SK-N-SH (cell line): ENCODE data around the gene MAPK10. TPM values are rescaled to one million over a fixed set of nuclear protein-coding genes. Genes with fewer than 3 reads are reported as not detected.

Experiments
- CTCF ChIA-PET: fragments of 300-600, 350-600 bp; formaldehyde crosslinking; extraction: SDS; loops from one replicate; lab custom pipeline; 2021; lab: Yijun Ruan, JAX
- POLR2A ChIA-PET: fragments of 350-600 bp; sonication (Branson Sonifier 250); formaldehyde crosslinking; extraction: SDS; loops from one replicate; lab custom pipeline; 2020; ENCODE audit warnings: antibody characterized with exemption, inconsistent platforms; lab: Yijun Ruan, JAX
- DNase-seq: peaks from one replicate; pipeline ENCODE4 v3.0.0; 2012
- H2AFZ ChIP-seq: fragments of 200-600 bp; sonication (generic); 2 replicates; pipeline ENCODE4 v1.8.1; 2016; ENCODE audit warnings: antibody characterized with exemption, mild to moderate bottlenecking, low read depth
- H3F3A ChIP-seq: fragments of 200-600 bp; sonication (generic); replicated peaks from 2 replicates; pipeline ENCODE3; 2016; ENCODE audit warnings: antibody characterized with exemption, mild to moderate bottlenecking; ENCODE audit not compliant: insufficient read depth
- H3K27ac ChIP-seq, 2 experiments: fragments of 200-500 bp in 1 of 2; fragments of 200-600 bp in 1 of 2; sonication (Bioruptor generic) in 1 of 2; sonication (generic), shearing (Covaris generic) in 1 of 2; 2 replicates each; pipeline versions ENCODE4 v1.5.1 to v1.6.1; 2014 to 2016; ENCODE audit warnings: low read depth in 2 of 2, inconsistent platforms in 1 of 2, low read length in 1 of 2, mild to moderate bottlenecking in 1 of 2, mixed read lengths in 1 of 2
- H3K27me3 ChIP-seq: fragments of 200-600 bp; sonication (generic), shearing (Covaris generic); 2 replicates; pipeline ENCODE4 v1.6.1; 2016; ENCODE audit warnings: mixed run types; ENCODE audit not compliant: insufficient read depth
- H3K36me3 ChIP-seq, 2 experiments: fragments of 200-500 bp in 1 of 2; fragments of 200-600 bp in 1 of 2; sonication (Bioruptor generic) in 1 of 2; sonication (generic) in 1 of 2; replicated peaks in 1 of 2; 2 replicates each; pipeline versions ENCODE3 to v1.5.1; 2014 to 2016; ENCODE audit warnings: low read length in 1 of 2, mild to moderate bottlenecking in 1 of 2; ENCODE audit not compliant: insufficient read depth in 2 of 2, control insufficient read depth in 1 of 2
- H3K4me1 ChIP-seq, 2 experiments: fragments of 200-500 bp in 1 of 2; fragments of 200-600 bp in 1 of 2; sonication (Bioruptor generic) in 1 of 2; sonication (generic), shearing (Covaris generic) in 1 of 2; 2 replicates each; pipeline versions ENCODE4 v1.5.1 to v1.6.1; 2014 to 2016; ENCODE audit warnings: low read depth in 1 of 2, low read length in 1 of 2, mixed run types in 1 of 2; ENCODE audit not compliant: insufficient read depth in 2 of 2, control insufficient read depth in 1 of 2
- H3K4me2 ChIP-seq: fragments of 200-600 bp; sonication (generic), shearing (Covaris generic); 2 replicates; pipeline ENCODE4 v1.6.1; 2017; ENCODE audit warnings: mixed run types
- H3K4me3 ChIP-seq, 2 experiments: fragments of 200-500 bp in 1 of 2; fragments of 200-600 bp in 1 of 2; sonication (Bioruptor generic) in 1 of 2; sonication (generic), shearing (Covaris generic) in 1 of 2; 2 replicates each; pipeline versions ENCODE4 v1.5.1 to v1.8.1; 2014 to 2016; ENCODE audit warnings: low read depth in 2 of 2, inconsistent platforms in 1 of 2, low read length in 1 of 2, mild to moderate bottlenecking in 1 of 2, mixed read lengths in 1 of 2, moderate library complexity in 1 of 2
- H3K79me2 ChIP-seq: fragments of 200-600 bp; sonication (generic); 2 replicates; pipeline ENCODE4 v1.8.1; 2017; ENCODE audit warnings: mild to moderate bottlenecking; ENCODE audit not compliant: insufficient read depth
- H3K9ac ChIP-seq: fragments of 200-600 bp; sonication (generic); 2 replicates; pipeline ENCODE4 v1.6.1; 2017; ENCODE audit warnings: mixed run types
- H3K9me2 ChIP-seq: fragments of 200-600 bp; sonication (generic); 2 replicates; pipeline ENCODE4 v1.6.1; 2017; ENCODE audit warnings: mixed run types
- H3K9me3 ChIP-seq: fragments of 200-600 bp; sonication (generic); 2 replicates; pipeline ENCODE4 v1.6.1; 2017; ENCODE audit warnings: mixed run types, mild to moderate bottlenecking, moderate library complexity
- H4K20me1 ChIP-seq: fragments of 200-600 bp; sonication (generic); 2 replicates; pipeline ENCODE4 v1.6.1; 2017; ENCODE audit warnings: mild to moderate bottlenecking, mixed run types; ENCODE audit not compliant: insufficient read depth
- ELF1 ChIP-seq: IDR thresholded peaks from 2 replicates; pipeline ENCODE4 v1.4.0; 2012
- FOXJ3 ChIP-seq: sonication (generic); formaldehyde crosslinking; IDR thresholded peaks from 2 replicates; pipeline ENCODE4 v1.5.1; 2020; ENCODE audit warnings: mild to moderate bottlenecking, missing genetic modification reagents
- FOXM1 ChIP-seq: IDR thresholded peaks from 2 replicates; pipeline ENCODE4 v1.4.0; 2012; ENCODE audit warnings: low read depth, mild to moderate bottlenecking
- GABPA ChIP-seq: IDR thresholded peaks from 2 replicates; pipeline ENCODE4 v1.4.0; 2012; ENCODE audit warnings: low read depth, mild to moderate bottlenecking
- GATA2 ChIP-seq: sonication (generic); formaldehyde crosslinking; IDR thresholded peaks from 2 replicates; pipeline ENCODE4 v1.5.0; 2020; ENCODE audit warnings: mild to moderate bottlenecking, missing genetic modification reagents
- JUND ChIP-seq: IDR thresholded peaks from 2 replicates; pipeline ENCODE4 v1.4.0; 2012
- MXI1 ChIP-seq: IDR thresholded peaks from 2 replicates; pipeline ENCODE4 v1.6.1; 2012; ENCODE audit warnings: mild to moderate bottlenecking, low read depth, low read length, improper control_type of control experiment
- NFIC ChIP-seq: IDR thresholded peaks from 2 replicates; pipeline ENCODE4 v1.4.0; 2012; ENCODE audit warnings: borderline replicate concordance
- NRF1 ChIP-seq: IDR thresholded peaks from 2 replicates; pipeline ENCODE4 v1.6.1; 2012; ENCODE audit warnings: low read depth, mild to moderate bottlenecking, low read length
- POLR2AphosphoS5 ChIP-seq: IDR thresholded peaks from 2 replicates; pipeline ENCODE4 v1.6.1; 2012; ENCODE audit warnings: low read depth, low read length
- RAD21 ChIP-seq: IDR thresholded peaks from 2 replicates; pipeline ENCODE4 v1.6.1; 2012; ENCODE audit warnings: mild to moderate bottlenecking, low read length
- RFX5 ChIP-seq: IDR thresholded peaks from 2 replicates; pipeline ENCODE4 v1.6.1; 2012; ENCODE audit warnings: mild to moderate bottlenecking, improper control_type of control experiment, low read length
- RXRA ChIP-seq: IDR thresholded peaks from 2 replicates; pipeline ENCODE4 v1.4.0; 2012; ENCODE audit warnings: low read depth, mild to moderate bottlenecking, borderline replicate concordance
- SMC3 ChIP-seq: IDR thresholded peaks from 2 replicates; pipeline ENCODE4 v1.6.1; 2012; ENCODE audit warnings: low read depth, low read length, improper control_type of control experiment
- TCF12 ChIP-seq: IDR thresholded peaks from 2 replicates; pipeline ENCODE4 v1.4.0; 2012
- TEAD4 ChIP-seq: IDR thresholded peaks from 2 replicates; pipeline ENCODE4 v1.4.0; 2012; ENCODE audit warnings: mild to moderate bottlenecking, borderline replicate concordance; ENCODE audit not compliant: insufficient read depth
- YY1 ChIP-seq: IDR thresholded peaks from 2 replicates; pipeline ENCODE4 v1.4.0; 2012; ENCODE audit warnings: low read depth, mild to moderate bottlenecking
- WGBS: methylation state at CpG from one replicate; pipeline ENCODE4 v1.1.6; 2017; ENCODE audit warnings: low lambda C conversion rate; 5-methylcytosine and 5-hydroxymethylcytosine counted together
- polyA plus RNA-seq, 3 experiments: library from polyadenylated mRNA; depleted of rRNA; stranded (reverse); fragments of >200 nt; gene quantifications; 2 replicates each; pipeline ENCODE4 v1.2.3, GENCODE V29; 2012
- TF ChIP-seq, protein P1 (sequence below): IDR thresholded peaks from 2 replicates; pipeline ENCODE4 v1.4.0; 2012; ENCODE audit warnings: low read depth, borderline replicate concordance
- TF ChIP-seq, protein P2 (sequence below): fragments of 200-600 bp; sonication (generic); IDR thresholded peaks from 2 replicates; pipeline ENCODE4 v1.6.1; 2017; ENCODE audit warnings: antibody characterized with exemption, mild to moderate bottlenecking, moderate library complexity
- TF ChIP-seq, protein P3 (sequence below): IDR thresholded peaks from 2 replicates; pipeline ENCODE4 v1.4.0; 2012; ENCODE audit warnings: low read depth, borderline replicate concordance

The MAPK10 gene
- polyA plus RNA-seq, 1 of the 3 experiments (the other 2 are of a cell fraction), result 8.1 TPM

DNA sequence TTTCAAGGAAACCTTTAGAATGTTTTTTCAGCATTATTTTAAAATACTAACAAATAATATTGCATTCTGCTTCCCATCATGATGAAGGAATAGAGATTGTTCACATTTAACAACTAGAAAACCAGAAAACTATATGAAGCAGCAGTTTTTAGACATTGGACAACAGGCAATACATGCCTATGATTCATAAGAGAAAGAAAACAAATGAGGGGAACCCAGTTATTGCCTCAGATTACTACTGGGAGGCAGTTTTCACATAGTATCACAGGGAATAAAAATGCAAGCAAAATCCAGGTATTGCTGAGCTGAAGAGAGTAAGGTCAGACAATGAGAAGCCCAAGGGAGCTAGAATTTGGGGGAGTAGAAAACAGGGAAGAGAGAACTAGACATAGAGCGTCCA, 373.6 kb downstream of the MAPK10 start (continued):
- TF ChIP-seq FOXM1 (no peak), FOXJ3 (CRISPR knock-in tag) (no peak), RXRA (no peak), NFIC (no peak), TEAD4 (no peak)
- TF ChIP-seq, all 33 proteins: peak for 0

DNA sequence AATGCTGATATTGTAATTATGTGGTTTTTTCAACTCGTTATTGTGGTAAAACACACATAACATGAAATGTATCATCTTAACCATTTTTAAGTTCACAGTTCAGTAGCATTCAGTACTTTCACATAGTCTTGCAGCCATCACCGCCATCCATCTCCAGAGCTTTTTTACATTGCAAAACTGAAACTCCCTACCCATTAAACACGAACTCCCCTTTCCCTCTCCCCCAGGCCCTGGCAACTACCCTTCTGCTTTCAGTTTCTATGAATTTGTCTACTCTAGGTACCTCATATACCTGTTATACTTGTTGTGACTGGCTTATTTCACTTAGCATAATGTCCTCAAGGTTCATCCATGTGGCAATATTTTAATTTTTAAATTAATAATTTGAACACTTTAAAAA, 380.6 kb downstream of the MAPK10 start:
- TF ChIP-seq RAD21, result no peak
- TF ChIP-seq NRF1, result no peak
- no peak for TF ChIP-seq TCF12
- TF ChIP-seq, protein P1, sequence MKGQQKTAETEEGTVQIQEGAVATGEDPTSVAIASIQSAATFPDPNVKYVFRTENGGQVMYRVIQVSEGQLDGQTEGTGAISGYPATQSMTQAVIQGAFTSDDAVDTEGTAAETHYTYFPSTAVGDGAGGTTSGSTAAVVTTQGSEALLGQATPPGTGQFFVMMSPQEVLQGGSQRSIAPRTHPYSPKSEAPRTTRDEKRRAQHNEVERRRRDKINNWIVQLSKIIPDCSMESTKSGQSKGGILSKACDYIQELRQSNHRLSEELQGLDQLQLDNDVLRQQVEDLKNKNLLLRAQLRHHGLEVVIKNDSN, result no peak
- no peak for TF ChIP-seq GATA2 (CRISPR knock-in tag)
- TF ChIP-seq SMC3, result no peak
- TF ChIP-seq MXI1, result no peak
- no peak for TF ChIP-seq RFX5
- TF ChIP-seq NFIC, result no peak
- TF ChIP-seq RXRA, result no peak
- no peak for TF ChIP-seq ELF1
- TF ChIP-seq, protein P2, sequence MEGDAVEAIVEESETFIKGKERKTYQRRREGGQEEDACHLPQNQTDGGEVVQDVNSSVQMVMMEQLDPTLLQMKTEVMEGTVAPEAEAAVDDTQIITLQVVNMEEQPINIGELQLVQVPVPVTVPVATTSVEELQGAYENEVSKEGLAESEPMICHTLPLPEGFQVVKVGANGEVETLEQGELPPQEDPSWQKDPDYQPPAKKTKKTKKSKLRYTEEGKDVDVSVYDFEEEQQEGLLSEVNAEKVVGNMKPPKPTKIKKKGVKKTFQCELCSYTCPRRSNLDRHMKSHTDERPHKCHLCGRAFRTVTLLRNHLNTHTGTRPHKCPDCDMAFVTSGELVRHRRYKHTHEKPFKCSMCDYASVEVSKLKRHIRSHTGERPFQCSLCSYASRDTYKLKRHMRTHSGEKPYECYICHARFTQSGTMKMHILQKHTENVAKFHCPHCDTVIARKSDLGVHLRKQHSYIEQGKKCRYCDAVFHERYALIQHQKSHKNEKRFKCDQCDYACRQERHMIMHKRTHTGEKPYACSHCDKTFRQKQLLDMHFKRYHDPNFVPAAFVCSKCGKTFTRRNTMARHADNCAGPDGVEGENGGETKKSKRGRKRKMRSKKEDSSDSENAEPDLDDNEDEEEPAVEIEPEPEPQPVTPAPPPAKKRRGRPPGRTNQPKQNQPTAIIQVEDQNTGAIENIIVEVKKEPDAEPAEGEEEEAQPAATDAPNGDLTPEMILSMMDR, result no peak
- Histone ChIP-seq H3K4me3 (no peak overlapping the region), H3K27ac (no peak overlapping the region), H2AFZ (no peak overlapping the region), H3F3A (no peaks in the 10 kb centered on the region), H4K20me1 (no peaks in the 10 kb centered on the region), H3K9me2 (no peaks in the 10 kb centered on the region), H3K4me1 (no peaks in the 10 kb centered on the region), H3K9me3 (no peaks in the 10 kb centered on the region; the same call in 1 of the 2 replicates), H3K27me3 (no peaks in the 10 kb centered on the region), H3K4me2 (no peak overlapping the region), H3K36me3 (peaks cover 0 to 3% of the 10 kb centered on the region in 2 experiments), H3K79me2 (no peaks in the 10 kb centered on the region), H3K9ac (no peak overlapping the region)
- POLR2A ChIA-PET, result no interaction called here
- WGBS, result 56% methylated on average over 3 of the region's 3 CpGs
- DNase-seq, result no peak
- CTCF ChIA-PET, result interaction anchor here (1.1 to 2.7 kb wide), 2 partner anchors 10 to 182 kb away, joined by 5 to 19 read pairs; no protein-coding TSS in a partner anchor

DNA sequence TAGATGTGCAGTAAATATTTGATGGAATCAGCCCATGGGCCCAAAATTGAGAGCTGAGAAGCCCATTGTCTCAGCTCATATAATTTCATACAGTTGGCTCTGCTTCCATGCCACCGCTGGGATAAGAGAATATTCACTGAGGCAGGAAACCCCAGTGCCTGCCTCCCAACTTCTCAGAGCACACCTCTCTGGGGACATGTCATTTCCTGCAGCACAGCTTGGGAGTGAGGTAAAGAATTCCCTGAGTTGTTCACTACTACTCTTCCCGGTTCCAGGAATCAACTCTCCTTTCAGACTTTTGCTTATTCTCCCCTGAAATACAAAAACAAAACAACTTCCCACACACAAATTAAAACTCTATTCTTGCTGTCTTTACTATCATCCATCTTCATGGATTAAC, 389.3 kb downstream of the MAPK10 start:
- Histone ChIP-seq H3K27ac (no peak overlapping the region), H3K4me3 (no peak overlapping the region), H2AFZ (no peak overlapping the region), H3K9me2 (no peaks in the 10 kb centered on the region), H3K27me3 (no peaks in the 10 kb centered on the region), H3K4me2 (no peak overlapping the region), H3K79me2 (no peaks in the 10 kb centered on the region), H3K36me3 (no peaks in the 10 kb centered on the region), H3K9me3 (no peaks in the 10 kb centered on the region; the same call in 1 of the 2 replicates), H3K4me1 (peaks cover 0 to 3% of the 10 kb centered on the region in 2 experiments; a peak in 1 of 4 replicates), H3K9ac (no peak overlapping the region), H4K20me1 (no peaks in the 10 kb centered on the region), H3F3A (no peaks in the 10 kb centered on the region)
- TF ChIP-seq JUND (no peak), SMC3 (no peak), TCF12 (no peak), RFX5 (no peak), TEAD4 (no peak), GATA2 (CRISPR knock-in tag) (no peak), YY1 (no peak), GABPA (no peak), POLR2AphosphoS5 (no peak)
- TF ChIP-seq, protein P1, result no peak
- TF ChIP-seq, protein P3, sequence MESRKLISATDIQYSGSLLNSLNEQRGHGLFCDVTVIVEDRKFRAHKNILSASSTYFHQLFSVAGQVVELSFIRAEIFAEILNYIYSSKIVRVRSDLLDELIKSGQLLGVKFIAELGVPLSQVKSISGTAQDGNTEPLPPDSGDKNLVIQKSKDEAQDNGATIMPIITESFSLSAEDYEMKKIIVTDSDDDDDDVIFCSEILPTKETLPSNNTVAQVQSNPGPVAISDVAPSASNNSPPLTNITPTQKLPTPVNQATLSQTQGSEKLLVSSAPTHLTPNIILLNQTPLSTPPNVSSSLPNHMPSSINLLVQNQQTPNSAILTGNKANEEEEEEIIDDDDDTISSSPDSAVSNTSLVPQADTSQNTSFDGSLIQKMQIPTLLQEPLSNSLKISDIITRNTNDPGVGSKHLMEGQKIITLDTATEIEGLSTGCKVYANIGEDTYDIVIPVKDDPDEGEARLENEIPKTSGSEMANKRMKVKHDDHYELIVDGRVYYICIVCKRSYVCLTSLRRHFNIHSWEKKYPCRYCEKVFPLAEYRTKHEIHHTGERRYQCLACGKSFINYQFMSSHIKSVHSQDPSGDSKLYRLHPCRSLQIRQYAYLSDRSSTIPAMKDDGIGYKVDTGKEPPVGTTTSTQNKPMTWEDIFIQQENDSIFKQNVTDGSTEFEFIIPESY, result no peak
- 98% methylated on average over 2 of the region's 2 CpGs for WGBS
- ChIA-PET POLR2A (no interaction called here), CTCF (interaction anchor here (0.8 to 5.7 kb wide), 8 partner anchors 9 to 886 kb away, joined by 3 to 117 read pairs (median 9); no protein-coding TSS in a partner anchor)
- no peak for DNase-seq
